Cerebellar nuclear complex (tissue), 1 donor: ENCODE results near the gene ADGRD1.
"Not testable (repeated sequence)": the region's sequence is repeated elsewhere in the genome, so short reads cannot be mapped to it uniquely, and the experiment has no call there.

ENCODE experiments used
- DNase-seq, 2 experiments: peaks; one replicate each; lab custom pipeline; 2025; lab: John Stamatoyannopoulos, UW

The ADGRD1 gene

GRCh38 chr12:131104463-131105350, 151.0 kb downstream of the ADGRD1 start:
- no peak for DNase-seq

GRCh38 chr12:131105351-131105735, 151.6 kb downstream of the ADGRD1 start:
- no peak for DNase-seq

DNA sequence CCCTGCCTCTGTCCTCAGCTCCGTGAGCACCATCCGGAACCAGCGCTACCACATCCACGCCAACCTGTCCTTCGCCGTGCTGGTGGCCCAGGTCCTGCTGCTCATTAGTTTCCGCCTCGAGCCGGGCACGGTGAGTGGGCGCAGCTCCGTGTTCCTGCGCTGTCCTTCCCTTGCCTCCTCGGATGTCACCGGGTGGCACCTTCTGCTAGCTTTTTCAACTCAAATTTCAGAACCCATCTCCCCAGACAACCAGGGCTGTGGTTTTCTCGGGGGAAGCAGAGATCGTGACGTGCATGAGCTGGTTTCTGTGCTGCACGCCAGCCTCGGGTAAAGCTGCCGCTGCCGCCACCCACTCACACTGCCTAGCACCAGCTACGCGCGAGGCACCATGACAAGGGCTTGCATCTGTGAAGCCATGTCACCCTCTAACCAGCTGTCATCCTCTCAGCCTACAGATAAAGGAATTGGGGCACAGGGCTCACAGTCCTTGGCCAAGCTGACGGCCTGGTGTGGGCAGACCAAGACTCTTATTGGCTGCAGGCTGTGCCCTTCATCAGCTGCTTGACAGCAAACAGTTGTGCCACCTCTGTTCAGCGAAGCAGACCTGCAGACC, 152.1 kb downstream of the ADGRD1 start:
- DNase-seq: no peak

- DNase-seq: no peak
Observed at GRCh38 chr12:131106349-131106941, 152.7 kb downstream of the ADGRD1 start.

DNA sequence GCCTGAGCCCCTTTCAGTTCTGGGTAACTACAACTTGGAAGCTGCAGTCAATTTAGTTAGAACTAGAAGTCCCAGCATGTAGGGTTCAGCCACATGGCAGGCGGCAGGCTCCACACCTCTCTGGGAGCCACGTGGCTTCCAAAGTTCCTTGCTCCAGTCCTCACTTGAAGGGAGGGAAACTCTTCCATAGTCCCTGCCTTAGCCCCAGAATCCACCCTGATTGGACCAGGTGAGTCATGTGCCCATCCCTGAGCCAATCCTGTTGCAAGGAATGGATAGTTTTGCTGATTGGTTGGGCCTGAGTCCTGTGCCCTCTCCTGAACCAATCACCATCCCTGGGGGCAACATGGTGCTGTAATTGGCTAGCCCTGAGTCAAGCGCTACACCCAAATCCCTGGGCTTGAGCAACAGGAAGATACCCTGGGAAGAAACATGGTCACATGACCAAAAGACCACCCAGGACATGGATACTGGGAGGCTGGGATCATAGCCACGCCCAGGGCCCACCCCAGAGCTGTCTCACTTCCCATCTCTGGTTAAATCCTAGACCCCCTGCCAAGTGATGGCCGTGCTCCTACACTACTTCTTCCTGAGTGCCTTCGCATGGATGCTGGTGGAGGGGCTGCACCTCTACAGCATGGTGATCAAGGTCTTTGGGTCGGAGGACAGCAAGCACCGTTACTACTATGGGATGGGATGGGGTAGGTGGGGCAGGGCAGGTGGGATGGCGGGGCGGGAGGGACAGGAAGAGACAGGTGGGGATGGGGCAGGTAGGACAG, 154.7 kb downstream of the ADGRD1 start:
- DNase-seq: no peak

DNA sequence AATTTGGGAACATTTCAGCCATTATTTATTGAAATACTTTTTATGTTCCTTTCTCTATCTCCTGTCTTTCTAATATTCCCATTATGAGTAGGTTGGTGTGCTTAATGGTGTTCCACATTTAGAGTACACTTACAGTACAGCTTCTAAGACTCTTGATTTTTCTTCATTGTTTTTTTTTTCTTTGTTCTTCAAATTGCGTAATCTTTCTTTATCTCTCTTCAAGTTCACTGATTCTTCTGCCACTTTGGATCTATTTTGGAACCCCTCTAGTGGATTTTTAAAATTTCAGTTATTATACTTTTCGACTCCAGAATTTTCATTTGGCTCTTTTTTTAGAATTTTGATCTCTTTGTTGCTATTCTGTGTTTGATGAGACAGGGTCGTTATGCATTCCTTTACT, 157.7 kb downstream of the ADGRD1 start:
- no peak for DNase-seq

DNA sequence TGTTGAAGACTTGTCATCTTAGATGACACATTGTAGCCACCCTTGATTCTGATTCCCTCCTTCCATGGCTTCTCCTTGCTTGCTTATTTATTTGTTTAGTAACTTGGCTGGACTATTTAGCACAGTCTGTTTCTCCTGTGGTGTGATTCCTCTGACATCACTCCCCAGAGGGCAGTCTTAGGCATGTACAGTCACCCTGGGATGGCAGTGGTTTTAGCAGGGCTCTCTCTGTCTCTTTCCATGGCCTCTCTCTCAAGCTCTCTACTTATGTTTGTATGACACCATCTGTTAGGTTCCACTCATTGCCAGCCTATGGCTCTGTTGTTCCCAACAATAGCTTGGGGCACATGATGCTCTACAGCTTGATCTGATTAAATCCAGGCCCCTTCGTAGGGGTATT, 158.3 kb downstream of the ADGRD1 start:
- DNase-seq: no peak

DNA sequence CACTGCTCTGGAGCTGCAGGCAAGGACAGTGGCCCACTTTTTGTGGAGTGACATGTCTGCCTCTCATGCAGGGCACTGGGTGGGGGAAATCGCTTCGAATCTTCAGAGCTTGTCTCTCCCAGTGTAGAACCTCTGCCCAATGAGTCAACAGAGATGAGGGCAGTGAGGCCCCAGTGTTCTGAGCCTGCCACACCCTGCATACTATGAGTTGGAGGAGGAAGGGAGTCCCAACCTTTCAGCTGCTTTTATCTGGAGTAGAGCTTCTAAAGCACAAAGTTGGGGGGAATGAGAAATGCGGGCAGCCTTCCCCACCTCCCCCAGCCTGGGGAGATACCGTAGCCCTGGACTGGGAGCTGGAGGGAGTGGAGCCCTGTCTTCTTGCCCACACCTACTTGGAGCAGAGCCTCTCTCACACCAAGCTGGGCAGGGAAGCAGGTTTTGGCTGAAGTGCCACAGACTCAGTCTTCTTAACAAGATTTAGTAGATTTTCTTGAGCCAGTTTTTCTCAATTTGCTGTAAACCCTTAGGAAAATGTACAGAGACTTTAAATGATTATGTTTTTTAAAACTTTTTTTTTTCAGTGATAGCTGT, 159.1 kb downstream of the ADGRD1 start:
- DNase-seq: no peak

DNA sequence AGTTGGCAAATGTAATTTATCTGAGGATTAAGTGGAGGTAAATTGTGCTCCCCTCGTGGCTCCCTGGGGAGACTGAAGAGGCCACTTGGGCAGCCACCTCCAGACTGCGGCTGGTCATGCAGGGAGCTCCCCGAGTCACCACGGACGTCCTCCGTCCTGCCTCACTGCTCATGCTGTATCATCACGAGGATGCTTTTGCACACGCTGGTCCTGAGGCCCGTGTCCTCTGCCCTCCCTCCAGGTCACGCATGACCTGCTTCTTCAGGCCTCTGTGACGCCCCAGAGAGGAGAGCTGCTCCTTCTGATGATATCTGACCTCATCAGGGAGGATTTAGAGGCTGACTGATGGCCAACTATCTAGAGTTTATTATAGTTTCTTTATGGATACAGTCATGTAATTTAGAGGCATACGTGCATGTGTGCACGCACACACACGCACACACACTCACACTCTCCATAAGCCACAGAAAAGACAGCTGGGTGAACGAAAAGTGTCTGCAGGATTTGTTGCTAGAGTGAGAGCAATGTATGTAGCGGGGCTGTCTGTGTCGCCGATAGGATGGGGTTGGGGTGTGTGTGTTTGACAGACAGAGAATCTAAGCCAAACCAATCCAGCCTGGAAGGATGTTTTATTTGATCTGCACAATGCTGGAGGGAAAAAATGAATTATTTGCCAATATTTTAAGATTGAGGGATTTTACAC, 160.0 kb downstream of the ADGRD1 start:
- DNase-seq: no peak

DNA sequence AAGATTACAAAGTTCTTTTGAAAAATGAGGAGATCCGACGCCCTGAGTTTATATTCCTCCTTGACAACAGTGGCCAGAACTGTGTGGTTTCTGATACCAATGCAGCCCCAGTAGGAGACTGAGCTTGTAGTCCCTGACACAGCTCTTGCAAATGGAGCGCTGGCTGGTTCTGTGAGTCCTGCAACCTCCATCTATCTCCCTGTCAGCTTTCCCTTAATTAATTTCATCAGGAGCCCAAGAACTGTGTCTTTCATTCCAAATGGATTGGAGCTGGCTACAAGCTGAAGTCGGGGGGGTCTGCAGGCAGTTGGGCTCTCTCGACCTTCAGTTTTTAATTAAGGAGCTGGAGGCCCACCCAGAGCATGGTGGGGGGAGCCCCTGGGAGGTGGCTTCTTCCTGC, 160.6 kb downstream of the ADGRD1 start:
- DNase-seq: no peak

DNA sequence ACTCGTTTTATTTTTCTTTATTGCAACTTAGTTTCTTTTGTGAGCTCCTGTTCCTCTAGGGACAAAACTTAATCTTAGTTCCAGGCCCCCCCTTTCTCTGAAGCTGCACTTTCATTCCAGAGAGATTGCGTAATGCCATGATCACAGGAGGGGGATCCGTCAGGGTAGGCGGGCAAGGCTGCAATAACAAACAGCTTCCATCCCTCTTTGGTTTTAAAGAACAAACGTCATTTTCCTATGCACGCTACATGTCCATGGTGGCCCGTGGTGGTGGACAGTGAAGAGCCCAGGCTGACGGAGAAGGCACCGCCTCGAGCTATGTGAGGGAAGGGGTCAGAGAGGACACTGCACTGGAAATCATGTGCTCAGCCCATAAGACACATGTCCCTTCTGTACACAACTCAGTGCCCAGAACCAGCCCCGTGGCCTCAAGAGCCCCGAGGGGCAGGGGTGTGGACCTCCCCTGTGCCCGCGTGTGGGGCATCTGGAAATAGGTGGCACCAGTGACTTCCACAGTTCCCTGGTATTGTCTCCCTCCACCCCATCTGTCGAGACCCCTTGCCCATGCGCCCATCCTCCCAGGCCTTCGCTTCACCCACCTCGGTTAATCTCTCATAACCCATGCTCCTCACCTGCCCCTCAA, 161.4 kb downstream of the ADGRD1 start:
- DNase-seq: no peak

DNA sequence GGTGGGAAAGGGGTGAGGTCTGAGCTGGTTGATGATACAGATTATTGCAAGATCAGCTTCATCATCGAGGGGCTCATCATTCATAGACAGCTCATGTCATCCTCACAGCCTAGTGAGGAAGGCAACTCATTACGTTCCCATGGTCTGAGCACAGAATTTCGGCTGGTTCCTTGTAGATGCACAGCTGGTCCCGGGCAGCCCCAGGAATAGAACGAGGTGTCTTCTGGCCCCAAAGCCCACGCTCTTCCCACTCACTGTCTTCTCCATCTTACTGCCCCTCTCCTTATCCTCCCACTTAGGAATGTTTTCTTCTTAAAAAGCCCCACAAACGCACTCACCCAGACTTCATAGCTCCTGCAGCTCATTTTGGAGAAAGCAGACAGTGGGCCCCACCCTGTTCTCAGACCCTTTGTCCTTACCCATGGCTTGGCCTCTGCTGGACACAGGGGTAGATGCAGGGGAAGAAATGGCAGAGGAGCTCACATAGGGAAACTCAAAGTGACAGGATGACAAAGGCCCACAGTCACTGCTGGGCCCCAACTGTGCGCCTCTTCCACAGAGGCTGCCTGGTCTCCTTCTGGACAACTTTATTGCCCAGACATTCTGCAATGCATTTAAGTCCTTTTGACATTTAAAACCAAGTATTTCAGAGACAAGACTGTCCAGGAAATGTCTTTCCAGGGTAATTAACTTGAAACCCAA, 162.2 kb downstream of the ADGRD1 start:
- DNase-seq: no peak

DNA sequence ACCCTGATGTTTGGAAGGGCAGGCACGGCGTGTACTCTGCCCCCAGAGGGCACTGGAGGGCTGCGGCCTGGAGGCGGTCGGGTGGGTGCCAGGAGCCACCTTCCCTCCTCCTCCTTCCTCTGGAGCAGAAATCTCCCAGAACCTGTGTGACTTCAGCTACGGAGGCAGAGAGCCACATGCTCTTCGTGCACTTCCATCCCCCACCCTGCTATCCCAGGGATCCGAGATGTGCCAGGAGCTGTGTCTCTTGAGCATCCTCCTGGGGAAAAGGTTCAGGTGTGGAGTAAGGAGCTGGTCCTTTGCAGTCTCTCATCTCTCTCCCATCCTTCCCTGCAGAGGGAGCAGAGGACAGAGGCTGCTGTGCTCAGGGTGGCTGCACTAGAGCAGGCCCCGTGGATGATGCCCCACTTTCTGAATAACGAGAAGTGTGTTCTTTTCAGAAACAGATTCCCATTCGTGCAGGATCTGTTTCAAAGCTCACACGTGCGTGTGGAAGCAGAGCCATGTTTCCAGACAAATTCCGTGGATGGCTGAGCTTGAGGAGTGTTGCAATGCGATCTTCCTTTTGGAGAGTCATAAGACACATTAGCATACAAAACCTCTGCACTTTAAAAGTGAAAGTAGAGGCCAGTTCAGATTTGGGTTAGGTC, 162.9 kb downstream of the ADGRD1 start:
- no peak for DNase-seq

GRCh38 chr12:131117438-131118245, 163.9 kb downstream of the ADGRD1 start:
- DNase-seq: no peak

- no peak for DNase-seq
Observed at GRCh38 chr12:131118371-131118770, 164.7 kb downstream of the ADGRD1 start.

- DNase-seq: not testable (repeated sequence)
Observed at GRCh38 chr12:131119345-131119744, 165.6 kb downstream of the ADGRD1 start.

DNA sequence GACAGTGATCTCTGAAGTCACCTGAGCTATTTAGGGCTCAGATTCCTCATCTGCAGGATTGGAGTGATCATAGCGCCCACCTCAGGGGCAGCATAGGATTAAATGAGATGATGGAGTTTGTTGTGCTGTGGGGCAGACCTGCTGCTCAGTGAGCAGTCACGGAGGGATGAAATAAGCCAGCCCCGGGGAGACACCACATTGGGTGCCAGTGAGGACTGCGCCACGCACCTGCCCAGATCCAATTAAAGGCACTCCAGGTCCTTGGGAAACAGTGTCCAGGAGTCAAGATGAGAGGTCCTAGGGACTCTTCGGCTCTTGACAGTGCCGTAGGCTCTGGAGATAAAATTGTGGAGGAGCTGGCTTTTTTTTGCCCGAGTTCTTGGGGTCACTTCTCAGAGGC, 166.2 kb downstream of the ADGRD1 start:
- DNase-seq: no peak

GRCh38 chr12:131120831-131121271, 167.1 kb downstream of the ADGRD1 start:
- no peak for DNase-seq
